Nephron (organoid): ENCODE results near the gene DGKH.

Experiments used
- H3K27ac Mint-ChIP-seq, 3 experiments: 2 replicates each; pipeline ENCODE4 v1.8.0; 2020; ENCODE audit warnings: mixed read lengths in 3 of 3, mild to moderate bottlenecking in 2 of 3, moderate library complexity in 1 of 3
- H3K27me3 Mint-ChIP-seq: 2 replicates; pipeline ENCODE4 v1.8.0; 2021; ENCODE audit warnings: low read depth, mild to moderate bottlenecking, moderate library complexity, mixed read lengths
- H3K36me3 Mint-ChIP-seq: 2 replicates; pipeline ENCODE4 v1.8.0; 2020; ENCODE audit warnings: low read depth, mixed read lengths
- H3K4me1 Mint-ChIP-seq: 2 replicates; pipeline ENCODE4 v1.8.0; 2020; ENCODE audit warnings: mixed read lengths
- H3K4me3 Mint-ChIP-seq, 3 experiments: 2 replicates each; pipeline ENCODE4 v1.8.0; 2020; ENCODE audit warnings: mild to moderate bottlenecking in 3 of 3, mixed read lengths in 3 of 3, moderate library complexity in 2 of 3
- H3K9me3 Mint-ChIP-seq: 2 replicates; pipeline ENCODE4 v1.8.0; 2020; ENCODE audit warnings: mixed read lengths
- TF ChIP-seq, protein P1 (sequence below), 3 experiments: fragments of 200-600 bp; sonication (generic); IDR thresholded peaks; one replicate each; pipeline ENCODE4 v1.5.0; 2021; ENCODE audit warnings: antibody characterized with exemption in 3 of 3; ENCODE audit not compliant: unreplicated experiment in 3 of 3

Gene DGKH

DNA sequence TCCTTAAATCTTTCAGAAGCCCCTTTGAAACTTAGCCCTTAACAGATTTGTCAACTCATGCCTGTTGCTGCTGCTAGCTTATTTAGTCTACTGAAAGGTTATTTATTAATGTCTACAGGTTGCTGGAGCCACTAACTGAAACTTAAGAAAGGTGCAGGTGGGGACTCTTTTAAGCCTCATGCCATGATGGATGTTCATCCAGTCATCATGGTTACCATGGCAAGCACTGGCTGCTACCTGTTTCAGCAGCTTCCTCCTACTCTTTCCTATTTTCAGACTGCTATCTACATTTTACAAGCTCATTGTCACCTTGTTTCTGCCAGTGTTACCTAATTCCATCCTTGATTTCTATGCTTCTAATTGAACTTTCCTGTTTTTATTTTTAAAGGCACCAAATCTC is 27.1 kb downstream of the DGKH start:
- H3K36me3 Mint-ChIP-seq: peaks cover 12% of the 10 kb centered on the region
- TF ChIP-seq, protein P1, sequence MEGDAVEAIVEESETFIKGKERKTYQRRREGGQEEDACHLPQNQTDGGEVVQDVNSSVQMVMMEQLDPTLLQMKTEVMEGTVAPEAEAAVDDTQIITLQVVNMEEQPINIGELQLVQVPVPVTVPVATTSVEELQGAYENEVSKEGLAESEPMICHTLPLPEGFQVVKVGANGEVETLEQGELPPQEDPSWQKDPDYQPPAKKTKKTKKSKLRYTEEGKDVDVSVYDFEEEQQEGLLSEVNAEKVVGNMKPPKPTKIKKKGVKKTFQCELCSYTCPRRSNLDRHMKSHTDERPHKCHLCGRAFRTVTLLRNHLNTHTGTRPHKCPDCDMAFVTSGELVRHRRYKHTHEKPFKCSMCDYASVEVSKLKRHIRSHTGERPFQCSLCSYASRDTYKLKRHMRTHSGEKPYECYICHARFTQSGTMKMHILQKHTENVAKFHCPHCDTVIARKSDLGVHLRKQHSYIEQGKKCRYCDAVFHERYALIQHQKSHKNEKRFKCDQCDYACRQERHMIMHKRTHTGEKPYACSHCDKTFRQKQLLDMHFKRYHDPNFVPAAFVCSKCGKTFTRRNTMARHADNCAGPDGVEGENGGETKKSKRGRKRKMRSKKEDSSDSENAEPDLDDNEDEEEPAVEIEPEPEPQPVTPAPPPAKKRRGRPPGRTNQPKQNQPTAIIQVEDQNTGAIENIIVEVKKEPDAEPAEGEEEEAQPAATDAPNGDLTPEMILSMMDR (IDR thresholded peaks at IDR 0.05; ENCODE audit: unreplicated experiment in 3 of 3): no peak
- no peak overlapping the region for H3K4me3 Mint-ChIP-seq
- H3K4me1 Mint-ChIP-seq: peaks cover 10% of the 10 kb centered on the region
- H3K27ac Mint-ChIP-seq: peak overlapping the region in 1 of 3 experiments; percentile 15
- H3K9me3 Mint-ChIP-seq: no peaks in the 10 kb centered on the region
- H3K27me3 Mint-ChIP-seq: no peaks in the 10 kb centered on the region

DNA sequence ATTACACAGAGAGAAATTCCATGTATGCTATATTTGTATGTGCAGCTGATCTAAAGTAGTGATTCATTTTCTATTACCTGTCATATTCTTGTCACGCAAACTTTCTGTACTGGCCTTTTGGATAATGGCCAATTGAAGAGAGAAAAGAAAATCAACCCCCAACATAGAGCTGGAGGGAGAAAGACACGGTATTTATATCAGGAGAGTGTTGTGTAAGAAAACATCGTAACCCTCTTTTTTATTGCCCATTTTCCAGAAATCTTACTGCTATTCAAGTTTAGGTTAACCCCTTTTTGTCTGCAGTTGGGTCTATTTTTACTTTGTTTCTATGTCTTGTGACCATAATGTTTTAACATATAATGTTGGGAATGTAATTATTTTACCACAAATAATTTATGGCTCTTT is 27.9 kb downstream of the DGKH start:
- Mint-ChIP-seq H3K4me1 (peaks cover 10% of the 10 kb centered on the region), H3K27me3 (no peaks in the 10 kb centered on the region), H3K4me3 (no peak overlapping the region), H3K27ac (peak overlapping the region in 1 of 3 experiments; percentile 15), H3K9me3 (no peaks in the 10 kb centered on the region), H3K36me3 (peaks cover 4% of the 10 kb centered on the region)
- TF ChIP-seq, protein P1 (IDR thresholded peaks at IDR 0.05; ENCODE audit: unreplicated experiment in 3 of 3): no peak

DNA sequence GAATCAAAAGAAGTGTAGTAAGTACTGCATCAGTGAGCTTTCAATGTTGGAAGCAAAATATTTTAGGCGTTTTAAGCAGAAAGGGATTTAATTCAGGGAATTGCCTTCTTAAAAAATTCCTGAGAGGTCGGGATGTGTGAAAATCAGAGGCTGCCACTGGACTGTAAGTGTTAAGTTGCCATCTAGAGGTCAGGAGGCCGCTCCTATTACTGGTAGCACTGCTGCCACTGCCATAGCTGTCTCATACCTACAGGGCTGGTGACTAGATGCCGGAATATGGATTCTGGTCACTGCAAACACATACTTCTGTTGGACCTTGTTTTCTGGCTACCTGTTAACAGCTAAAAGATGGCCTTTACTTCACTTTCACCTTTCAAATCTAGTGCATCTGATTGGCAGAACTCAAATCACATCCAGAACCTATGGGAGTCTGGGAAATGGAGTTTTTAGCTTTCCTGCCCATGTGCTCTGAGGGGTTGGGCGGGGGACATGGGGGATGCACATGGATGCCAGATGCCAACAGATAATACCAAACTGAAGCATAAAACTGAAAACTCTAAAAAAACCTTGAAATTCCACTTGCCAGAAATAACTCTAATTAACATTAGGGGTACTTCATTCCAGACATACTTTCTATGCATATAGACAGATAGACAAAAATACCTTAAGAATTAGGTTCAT is 29.8 kb downstream of the DGKH start:
- no peak overlapping the region for H3K4me3 Mint-ChIP-seq
- no peaks in the 10 kb centered on the region for H3K27me3 Mint-ChIP-seq
- peaks cover 10% of the 10 kb centered on the region for H3K4me1 Mint-ChIP-seq
- TF ChIP-seq, protein P1 (IDR thresholded peaks at IDR 0.05; ENCODE audit: unreplicated experiment in 3 of 3): no peak
- H3K36me3 Mint-ChIP-seq: peaks cover 18% of the 10 kb centered on the region
- H3K9me3 Mint-ChIP-seq: peaks cover 9% of the 10 kb centered on the region
- H3K27ac Mint-ChIP-seq: no peak overlapping the region

DNA sequence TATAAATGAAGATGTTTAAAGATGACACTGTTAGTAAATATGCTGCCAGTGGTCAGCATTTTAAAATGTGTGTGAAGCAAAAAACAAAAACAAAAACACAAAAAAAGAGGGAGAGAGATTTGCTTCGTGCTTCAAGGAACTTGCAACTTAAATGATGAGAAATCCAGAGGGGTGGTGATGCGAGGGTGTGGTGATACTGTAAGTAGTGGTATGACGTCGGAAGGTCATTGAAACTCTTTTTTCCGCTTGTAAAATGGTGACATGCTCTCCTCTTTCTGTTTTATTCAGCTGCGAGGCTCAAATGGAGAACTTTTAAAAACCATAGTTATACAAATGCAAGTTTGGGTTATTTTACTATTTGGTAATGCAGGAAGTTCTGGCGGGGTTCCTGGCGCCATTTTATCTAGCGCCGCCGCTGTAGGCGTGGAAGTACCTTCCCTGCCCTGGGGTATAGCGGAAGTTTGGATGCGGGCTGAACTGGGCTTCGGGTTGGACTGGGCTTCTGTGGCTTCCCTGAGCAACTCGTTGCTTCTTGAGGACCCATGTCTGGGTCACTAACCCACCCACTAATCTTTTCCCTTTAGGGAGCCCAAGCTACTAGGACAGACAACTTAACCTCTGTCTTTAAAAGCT is 34.8 kb downstream of the DGKH start:
- TF ChIP-seq, protein P1 (IDR thresholded peaks at IDR 0.05; ENCODE audit: unreplicated experiment in 3 of 3): no peak
- H3K36me3 Mint-ChIP-seq: peaks cover 46% of the 10 kb centered on the region

DNA sequence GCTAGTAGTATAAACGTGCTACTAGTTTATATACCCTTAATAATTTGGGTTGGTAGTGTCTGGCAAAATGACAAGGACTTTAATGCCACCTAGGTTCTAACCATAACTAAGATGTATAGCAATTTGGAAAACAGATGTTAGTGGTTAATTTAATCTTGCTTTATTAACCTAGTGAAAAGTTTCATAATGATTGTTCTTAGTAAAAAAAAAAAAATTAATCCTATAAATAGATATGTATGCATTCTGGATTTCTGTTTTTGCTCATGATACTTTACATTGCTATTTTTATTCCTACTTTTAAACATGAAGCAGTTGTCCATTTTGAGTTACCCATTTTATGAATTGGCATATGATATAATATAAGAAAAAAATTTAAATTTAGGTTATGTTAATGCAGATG is 36.3 kb downstream of the DGKH start:
- Mint-ChIP-seq H3K4me3 (no peak overlapping the region), H3K36me3 (peaks cover 56% of the 10 kb centered on the region), H3K27ac (no peak overlapping the region), H3K9me3 (peaks cover 31% of the 10 kb centered on the region), H3K4me1 (no peaks in the 10 kb centered on the region), H3K27me3 (no peaks in the 10 kb centered on the region)
- TF ChIP-seq, protein P1 (IDR thresholded peaks at IDR 0.05; ENCODE audit: unreplicated experiment in 3 of 3): no peak

More for the DNA sequence above, 34.8 kb downstream of the DGKH start:
- no peaks in the 10 kb centered on the region for H3K4me1 Mint-ChIP-seq
- no peak overlapping the region for H3K4me3 Mint-ChIP-seq
- H3K9me3 Mint-ChIP-seq: peaks cover 26% of the 10 kb centered on the region
- no peak overlapping the region for H3K27ac Mint-ChIP-seq
- no peaks in the 10 kb centered on the region for H3K27me3 Mint-ChIP-seq

DNA sequence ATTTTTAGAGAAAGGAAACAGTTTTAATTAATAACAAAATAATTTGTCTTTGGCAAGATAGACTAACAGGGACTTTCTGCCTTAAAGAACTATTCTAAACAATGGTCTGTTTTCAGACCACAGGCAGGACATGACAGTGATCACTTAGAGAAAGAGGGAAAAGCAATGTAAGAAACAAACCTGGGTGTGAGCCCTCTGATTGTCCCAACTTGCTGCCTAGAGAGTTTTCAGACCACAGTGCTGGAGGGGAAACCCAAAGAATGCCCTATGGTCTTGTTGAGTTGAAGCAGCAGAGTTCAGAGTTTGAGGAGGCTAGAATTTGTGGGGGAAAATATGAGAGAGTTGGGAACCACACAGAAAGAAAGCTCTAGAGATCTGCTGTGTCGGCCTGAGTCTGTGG is 38.1 kb downstream of the DGKH start:
- H3K27ac Mint-ChIP-seq: no peak overlapping the region
- H3K27me3 Mint-ChIP-seq: no peaks in the 10 kb centered on the region
- no peaks in the 10 kb centered on the region for H3K4me1 Mint-ChIP-seq
- H3K4me3 Mint-ChIP-seq: no peak overlapping the region
- peaks cover 38% of the 10 kb centered on the region for H3K9me3 Mint-ChIP-seq
- TF ChIP-seq, protein P1 (IDR thresholded peaks at IDR 0.05; ENCODE audit: unreplicated experiment in 3 of 3): no peak
- H3K36me3 Mint-ChIP-seq: peaks cover 67% of the 10 kb centered on the region
